ENCODE data around the gene RAPGEF4.

- TF ChIP-seq EGR1 (IDR thresholded peaks at IDR 0.05; ENCODE audit: low read depth) (no peak), CTCF (IDR thresholded peaks at IDR 0.05 in 2 of 3, conservative IDR thresholded peaks at IDR 0.05 in 1 of 3; ENCODE audit: borderline replicate concordance in 1 of 3, insufficient read depth in 1 of 3, low read depth in 2 of 3, low read length in 2 of 3) (no peak), ELF1 (IDR thresholded peaks at IDR 0.05; ENCODE audit: borderline replicate concordance, low read depth) (no peak), MAX (IDR thresholded peaks at IDR 0.05) (no peak), REST (IDR thresholded peaks at IDR 0.05; ENCODE audit: low read depth) (no peak), POLR2AphosphoS5 (IDR thresholded peaks at IDR 0.05; ENCODE audit: low read depth, low read length) (no peak)
Observed at GRCh38 chr2:173001664-173002604, 266.3 kb downstream of the RAPGEF4 start.
